K562 (cell line): ENCODE results near the gene PEX5. TPM values are rescaled to one million over a fixed set of nuclear protein-coding genes. Genes with fewer than 3 reads are reported as not detected.
A peak's percentile ranks its signal among the peaks of the same experiment; 100 is the strongest.

ENCODE experiments used
- ATF4 ChIP-seq: fragments of 450-650 bp; formaldehyde crosslinking; IDR thresholded peaks from 2 replicates; pipeline ENCODE4 v1.4.0; 2022; ENCODE audit warnings: mild to moderate bottlenecking, moderate library complexity
- CGGBP1 ChIP-seq: fragments of 250-450 bp; sonication (Bioruptor Pico); IDR thresholded peaks from 2 replicates; pipeline ENCODE4 v1.9.0; 2021; ENCODE audit warnings: mild to moderate bottlenecking
- E2F6 ChIP-seq, 2 experiments: IDR thresholded peaks; 2 replicates each; pipeline ENCODE4 v1.6.1; 2011; ENCODE audit warnings: borderline replicate concordance in 1 of 2, control low read depth in 1 of 2, low read depth in 1 of 2, low read length in 1 of 2, mild to moderate bottlenecking in 1 of 2, mixed read lengths in 1 of 2, moderate library complexity in 1 of 2; ENCODE audit not compliant: insufficient read depth in 1 of 2, insufficient read length in 1 of 2, poor library complexity in 1 of 2, severe bottlenecking in 1 of 2; ENCODE audit errors: extremely low read depth in 1 of 2
- ETS2 ChIP-seq: IDR thresholded peaks from 2 replicates; pipeline ENCODE4 v1.6.1; 2016; ENCODE audit warnings: borderline replicate concordance, missing genetic modification characterization, mild to moderate bottlenecking, moderate library complexity, missing compliant biosample characterization; ENCODE audit not compliant: poor library complexity, severe bottlenecking
- ETV1 ChIP-seq: fragments of 450-650 bp; conservative IDR thresholded peaks from 2 replicates; pipeline ENCODE4 v1.6.1; 2016; ENCODE audit warnings: missing genetic modification characterization, control low read depth, low read depth, missing compliant biosample characterization
- FOXM1 ChIP-seq, 2 experiments: fragments of 450-650 bp in 1 of 2; sonication (generic) in 1 of 2; formaldehyde crosslinking in 1 of 2; IDR thresholded peaks; 2 replicates each; pipeline versions ENCODE4 v1.6.1 to v1.9.0; 2017 to 2022; ENCODE audit warnings: low read depth in 2 of 2, mild to moderate bottlenecking in 2 of 2, missing genetic modification reagents in 1 of 2, moderate library complexity in 1 of 2
- FUS ChIP-seq: fragments of 200-400 bp; formaldehyde crosslinking; optimal IDR thresholded peaks from 2 replicates; pipeline ENCODE3; 2017; ENCODE audit warnings: low read depth, low read length
- GTF2E2 ChIP-seq: fragments of 200-800 bp; sonication (Bioruptor generic); IDR thresholded peaks from 2 replicates; pipeline ENCODE4 v1.6.1; 2016; ENCODE audit warnings: missing genetic modification characterization, missing compliant biosample characterization
- HLTF ChIP-seq: fragments of 450-650 bp; IDR thresholded peaks from 2 replicates; pipeline ENCODE4 v1.6.1; 2016
- HMGN3 ChIP-seq: IDR thresholded peaks from 2 replicates; pipeline ENCODE4 v1.6.1; 2011; ENCODE audit warnings: borderline replicate concordance, low read depth, mild to moderate bottlenecking, mixed read lengths, low read length; ENCODE audit not compliant: insufficient read length; ENCODE audit errors: extremely low read depth
- L3MBTL2 ChIP-seq: fragments of 450-650 bp; IDR thresholded peaks from 2 replicates; pipeline ENCODE4 v1.6.1; 2016; ENCODE audit warnings: mild to moderate bottlenecking, moderate library complexity
- MED1 ChIP-seq: sonication (generic); formaldehyde crosslinking; IDR thresholded peaks from 2 replicates; pipeline ENCODE4 v1.8.1; 2023; ENCODE audit warnings: missing genetic modification reagents, borderline replicate concordance
- MYBL2 ChIP-seq, 2 experiments: fragments of 450-650 bp in 1 of 2; sonication (generic) in 1 of 2; formaldehyde crosslinking in 1 of 2; IDR thresholded peaks; 2 replicates each; pipeline versions ENCODE4 v1.6.1 to v1.8.1; 2017 to 2022; ENCODE audit warnings: borderline replicate concordance in 1 of 2, inconsistent platforms in 1 of 2, low read depth in 1 of 2, mild to moderate bottlenecking in 1 of 2, missing genetic modification reagents in 1 of 2, moderate library complexity in 1 of 2
- NCOR1 ChIP-seq: fragments of 450-650 bp; IDR thresholded peaks from 2 replicates; pipeline ENCODE4 v1.6.1; 2016; ENCODE audit warnings: mild to moderate bottlenecking, moderate library complexity
- NRF1 ChIP-seq, 2 experiments: fragments of 450-650 bp; IDR thresholded peaks in 1 of 2; conservative IDR thresholded peaks in 1 of 2; 2 replicates each; pipeline ENCODE4 v1.6.1; 2014; ENCODE audit warnings: mild to moderate bottlenecking in 2 of 2
- RBBP5 ChIP-seq: fragments of 200-600 bp; sonication (generic); IDR thresholded peaks from 2 replicates; pipeline ENCODE4 v1.6.1; 2012; ENCODE audit warnings: borderline replicate concordance, mild to moderate bottlenecking, low read length, control low read depth, inconsistent platforms; ENCODE audit not compliant: insufficient read depth, poor library complexity, severe bottlenecking
- RBM25 ChIP-seq: fragments of 200-400 bp; formaldehyde crosslinking; IDR thresholded peaks from 2 replicates; pipeline ENCODE4 v1.6.1; 2018; ENCODE audit warnings: low read length, low read depth, moderate library complexity; ENCODE audit not compliant: severe bottlenecking
- SPI1 ChIP-seq: IDR thresholded peaks from 2 replicates; pipeline ENCODE4 v1.6.1; 2011; ENCODE audit warnings: low read depth, low read length, control low read depth, borderline replicate concordance
- TFAP4 ChIP-seq: sonication (generic); formaldehyde crosslinking; IDR thresholded peaks from 2 replicates; pipeline ENCODE4 v1.8.0; 2022; ENCODE audit warnings: missing genetic modification reagents, mild to moderate bottlenecking, moderate library complexity, borderline replicate concordance
- ZC3H11A ChIP-seq: IDR thresholded peaks from 2 replicates; pipeline ENCODE4 v1.6.1; 2012; ENCODE audit warnings: low read depth, low read length, improper control_type of control experiment
- ZNF165 ChIP-seq: fragments of 250-450 bp; sonication (Bioruptor Pico); IDR thresholded peaks from 2 replicates; pipeline ENCODE4 v1.4.0; 2020; ENCODE audit warnings: borderline replicate concordance
- ZNF3 ChIP-seq: fragments of 250-450 bp; sonication (Bioruptor Pico); IDR thresholded peaks from 2 replicates; pipeline ENCODE4 v1.5.0; 2021; ENCODE audit warnings: mild to moderate bottlenecking, moderate library complexity
- ZNF444 ChIP-seq: fragments of 250-450 bp; sonication (Bioruptor Pico); IDR thresholded peaks from 2 replicates; pipeline ENCODE4 v1.4.0; 2020; ENCODE audit warnings: mild to moderate bottlenecking, moderate library complexity
- polyA plus RNA-seq, 8 experiments: library from polyadenylated mRNA; depleted of rRNA in 4 of 8; stranded (reverse) in 5 of 8; unstranded in 3 of 8; fragments of >200 nt; fragmentation: Nextera tagmentation in 2 of 8; fragmentation: Illumina TruSeq in 1 of 8; extraction: Ambion mirVana in 2 of 8; extraction: Trizol in 1 of 8; gene quantifications; 2 replicates each; pipeline versions ENCODE4 v1.2.1 to v1.2.3, GENCODE V29; 2011 to 2014; ENCODE audit warnings: inconsistent platforms in 1 of 8, missing spikeins in 1 of 8
- total RNA-seq, 7 experiments: library from RNA; depleted of rRNA in 6 of 7; stranded (reverse); fragments of >200 nt in 6 of 7; fragmentation: Illumina TruSeq in 2 of 7; extraction: Trizol in 2 of 7; gene quantifications; 2 replicates each; pipeline versions ENCODE4 v1.2.1 to v1.2.3, GENCODE V29; 2011 to 2021; ENCODE audit warnings: low replicate concordance in 1 of 7

Gene PEX5
- total and polyA plus RNA-seq, 9 of the 15 experiments (the other 6 are each of a cell fraction or from before 2014, with no cell fraction given): 1.4 to 26.1 (median 14.0) TPM

GRCh38 chr12:7189398-7190267, at the start of gene PEX5 (continued):
- TF ChIP-seq RBM25 (peak; percentile 29), MED1 (CRISPR knock-in tag) (no peak), ATF4 (no peak), L3MBTL2 (peak; percentile 37; the same call in 1 of the 2 replicates), HLTF (no peak), MYBL2 (IDR thresholded peaks at IDR 0.05; ENCODE audit: low read depth) (no peak), MYBL2 (CRISPR knock-in tag; IDR thresholded peaks at IDR 0.05; ENCODE audit: borderline replicate concordance) (no peak), ZNF444 (no peak), ETS2 (tag) (no peak), ZC3H11A (no peak), SPI1 (peak; percentile 44; the same call in 1 of the 2 replicates), TFAP4 (CRISPR knock-in tag) (no peak), ETV1 (tag) (peak; percentile 84), ZNF165 (CRISPR knock-in tag) (no peak), HMGN3 (no peak), GTF2E2 (no peak), E2F6 (IDR thresholded peaks at IDR 0.05; ENCODE audit: borderline replicate concordance in 1 of 2, extremely low read depth in 1 of 2, insufficient read depth in 1 of 2, insufficient read length in 1 of 2, low read depth in 1 of 2, low read length in 1 of 2, poor library complexity in 1 of 2, severe bottlenecking in 1 of 2) (peak in 1 of 2 experiments; percentile 69), ZNF3 (CRISPR knock-in tag) (no peak), NRF1 (conservative IDR thresholded peaks at IDR 0.05 in 1 of 2, IDR thresholded peaks at IDR 0.05 in 1 of 2) (0 out of 4 replicates have a peak, but pooled peaks of 1 of the 2 experiments have one; percentile 30), NCOR1 (no peak), FOXM1 (IDR thresholded peaks at IDR 0.05; ENCODE audit: low read depth) (peak; percentile 82), FOXM1 (CRISPR knock-in tag; IDR thresholded peaks at IDR 0.05; ENCODE audit: low read depth) (0 out of 2 replicates have a peak, but pooled peaks have one; percentile 52), FUS (no peak), RBBP5 (peak; percentile 39), CGGBP1 (CRISPR knock-in tag) (no peak)
